ENCODE measurements around the gene IL17RB.

Gene IL17RB

DNA sequence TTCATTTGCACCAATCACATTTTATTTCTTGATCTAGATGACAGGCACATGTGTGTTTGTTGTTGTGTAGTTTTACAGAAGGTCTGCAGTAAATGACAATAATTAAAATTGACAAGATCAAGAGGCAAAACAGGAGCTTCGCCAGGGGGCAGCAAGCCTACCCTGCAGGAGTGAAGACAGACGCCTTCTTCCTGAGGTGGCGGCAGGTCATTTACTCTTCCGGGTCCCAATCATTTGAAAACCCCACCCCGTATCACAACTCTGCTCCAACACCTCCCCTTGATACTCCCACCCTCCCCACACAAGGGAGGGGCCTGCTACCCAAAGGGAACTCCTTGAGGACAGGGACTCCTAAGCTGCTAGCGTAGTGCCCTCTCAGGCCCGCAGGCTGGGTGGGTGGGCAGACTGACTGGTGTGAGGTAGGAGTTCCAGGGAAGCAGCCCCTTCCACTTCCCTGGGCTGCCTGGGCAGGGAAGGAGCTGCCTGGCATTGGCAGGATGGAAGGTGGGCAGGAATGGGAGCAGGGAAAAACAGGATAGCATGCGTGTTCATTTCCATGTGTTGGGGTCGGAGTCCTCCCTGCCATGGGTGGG lies 13.2 kb upstream of the IL17RB start:
- no peak for DNase-seq (ENCODE audit: low read depth)

DNA sequence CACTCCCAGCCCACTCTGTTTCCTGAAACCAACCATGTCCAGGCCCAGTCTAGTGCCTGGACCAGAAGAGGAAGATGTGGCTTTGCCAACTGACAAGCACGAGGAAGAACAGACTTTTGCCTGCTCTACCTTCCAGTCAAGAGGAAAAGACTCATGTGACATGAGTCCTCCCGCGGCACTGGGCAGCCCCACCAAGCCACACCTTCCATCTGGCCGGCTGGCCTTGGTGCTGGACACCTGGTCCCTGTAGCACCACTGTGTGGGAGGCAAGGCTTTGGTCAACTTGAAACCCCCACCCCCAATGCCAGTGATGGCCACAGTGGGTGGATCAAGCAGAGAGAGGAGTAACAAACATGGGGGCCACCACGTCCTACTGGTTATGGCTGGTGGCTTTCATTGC lies 12.7 kb upstream of the IL17RB start:
- no peak for DNase-seq (ENCODE audit: low read depth)

GRCh38 chr3:53834429-53835095 lies 11.8 kb upstream of the IL17RB start:
- no peak for DNase-seq (ENCODE audit: low read depth)

DNA sequence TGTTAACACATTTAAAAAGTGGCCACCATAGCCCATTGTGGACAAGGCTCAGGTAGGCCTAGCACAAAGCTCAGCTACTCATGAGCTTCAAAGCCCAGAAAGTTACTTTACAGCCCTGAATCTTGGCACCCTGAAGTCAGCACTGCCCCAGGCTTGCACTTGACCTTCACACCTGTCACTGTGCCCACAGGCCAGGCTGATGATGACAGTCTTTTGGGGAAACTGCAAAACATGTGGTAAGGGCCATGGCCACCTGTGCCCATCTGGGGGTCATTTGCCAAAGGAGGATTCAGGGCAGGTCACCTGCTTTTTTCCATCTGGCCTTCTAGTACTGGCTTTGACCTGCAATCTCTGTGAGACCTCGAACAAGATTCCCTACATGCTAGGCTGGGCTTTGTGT lies 11.1 kb upstream of the IL17RB start:
- no peak for DNase-seq (ENCODE audit: low read depth)

DNA sequence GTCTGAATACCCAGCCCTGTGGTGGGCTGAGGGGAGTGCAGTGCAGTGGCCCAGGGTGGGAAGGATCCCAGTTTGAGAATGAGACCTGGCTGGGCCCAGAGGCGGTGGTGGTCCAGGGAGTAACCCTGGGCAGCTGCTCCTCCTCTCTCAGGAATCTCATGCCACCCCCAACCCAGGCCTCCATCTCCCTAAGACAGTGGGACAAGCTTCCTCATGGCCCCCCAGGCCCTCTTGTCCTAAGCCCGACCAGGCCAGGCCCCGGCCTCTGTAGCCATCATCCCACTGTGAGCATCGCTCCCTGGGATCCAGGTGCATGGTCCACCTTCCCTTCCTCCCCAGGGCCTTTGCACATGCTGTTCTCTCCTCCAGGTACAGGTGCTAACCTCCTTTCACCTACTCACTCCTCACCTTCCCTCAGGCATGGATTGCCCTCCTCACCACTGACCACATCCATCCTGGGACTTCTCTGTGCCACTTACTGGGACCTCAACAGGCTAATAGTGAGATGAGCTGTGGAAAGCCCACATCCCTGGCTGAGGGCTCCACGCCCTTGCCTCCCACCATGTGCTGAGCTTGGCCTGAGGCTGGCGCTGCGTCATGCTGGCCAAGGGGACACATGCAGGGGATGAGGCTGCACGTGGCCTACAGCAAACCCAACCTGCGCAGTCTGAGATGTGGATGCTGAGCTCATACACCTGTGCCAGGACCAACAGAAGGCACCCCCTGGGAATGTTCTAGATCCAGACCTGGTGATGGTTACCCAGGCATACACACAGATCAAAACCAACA lies 10.1 kb upstream of the IL17RB start:
- DNase-seq (ENCODE audit: low read depth), result no peak

- DNase-seq (ENCODE audit: low read depth), result no peak
Measured at GRCh38 chr3:53837331-53837730, 9.0 kb upstream of the IL17RB start.

DNA sequence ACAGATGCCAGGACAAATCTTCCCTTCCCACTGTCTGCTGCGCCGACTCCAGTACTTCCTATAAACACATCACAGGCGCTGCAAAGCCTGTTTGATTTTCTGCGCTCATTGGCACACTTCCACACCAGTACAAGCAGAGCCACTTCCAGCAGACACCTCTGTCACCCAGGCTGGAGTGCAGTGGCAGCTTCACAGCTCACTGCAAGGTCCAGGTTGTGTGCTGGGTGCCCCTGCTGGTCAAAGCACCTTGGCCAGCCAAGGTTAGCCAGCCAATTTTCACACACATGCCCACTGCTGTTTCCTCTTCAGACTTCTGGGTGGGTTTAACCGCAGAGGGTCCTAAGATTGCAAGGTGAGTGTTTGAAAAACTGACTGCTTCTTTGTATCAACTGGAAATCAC lies 5.1 kb upstream of the IL17RB start:
- DNase-seq (ENCODE audit: low read depth), result no peak

DNA sequence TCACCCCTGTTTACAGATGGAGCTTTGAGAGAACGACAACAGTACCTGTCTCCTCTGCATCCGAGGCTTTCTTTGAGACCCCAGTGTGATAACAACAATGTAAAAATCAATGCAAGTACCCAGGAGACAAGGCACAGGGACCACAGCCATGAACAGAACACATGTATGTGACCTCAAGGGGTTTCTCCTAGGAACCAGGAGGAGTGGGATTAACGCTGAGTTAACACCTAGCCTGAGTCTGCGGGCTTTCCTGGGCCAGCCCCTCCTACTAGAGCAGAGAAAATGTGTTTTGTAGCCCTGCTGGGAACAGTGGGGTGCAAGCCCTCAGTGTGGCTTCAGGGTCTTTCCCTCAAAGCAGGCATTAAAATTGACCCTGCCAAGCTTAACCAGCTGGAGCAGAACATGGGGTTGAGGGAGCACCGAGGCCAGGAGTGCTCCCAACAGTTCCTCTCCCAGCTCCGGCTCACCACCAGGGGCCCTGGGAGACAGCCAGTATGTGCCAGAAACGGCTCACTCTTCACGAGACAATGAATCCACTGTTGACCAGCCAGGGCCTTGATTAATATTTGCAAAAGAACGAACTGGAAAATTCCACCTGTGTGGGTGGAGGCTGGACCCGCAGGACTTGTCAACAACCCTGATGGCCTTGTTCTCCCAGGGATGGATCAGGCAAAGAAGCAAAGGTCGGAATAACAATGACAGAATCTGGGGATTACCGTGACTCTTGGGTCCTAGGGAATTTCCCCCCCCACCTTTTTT lies 3.8 kb upstream of the IL17RB start:
- no peak for DNase-seq (ENCODE audit: low read depth)

GRCh38 chr3:53843195-53844177 lies 2.9 kb upstream of the IL17RB start:
- DNase-seq (ENCODE audit: low read depth), result no peak

- DNase-seq (ENCODE audit: low read depth), result no peak
Measured at GRCh38 chr3:53844262-53845102, 1.9 kb upstream of the IL17RB start.

- no peak for DNase-seq (ENCODE audit: low read depth)
Measured at GRCh38 chr3:53845103-53845880, 1.1 kb upstream of the IL17RB start.

DNA sequence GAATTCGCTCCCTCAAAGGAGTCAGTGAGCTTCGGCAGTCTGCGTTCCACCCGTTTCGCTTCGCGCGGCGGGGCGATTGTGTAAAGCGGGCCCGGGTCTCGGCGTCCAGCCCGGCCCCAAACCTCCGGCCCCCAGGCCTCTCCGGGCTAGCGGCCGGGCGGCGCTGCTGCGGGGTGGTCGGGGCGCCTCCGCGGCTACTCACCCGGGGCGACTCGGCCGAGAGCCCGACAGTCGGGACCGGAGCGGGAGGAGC lies 561 bp upstream of the IL17RB start:
- DNase-seq (ENCODE audit: low read depth), result no peak

GRCh38 chr3:53846851-53847155 lies 435 bp downstream of the IL17RB start:
- DNase-seq (ENCODE audit: low read depth), result no peak

DNA sequence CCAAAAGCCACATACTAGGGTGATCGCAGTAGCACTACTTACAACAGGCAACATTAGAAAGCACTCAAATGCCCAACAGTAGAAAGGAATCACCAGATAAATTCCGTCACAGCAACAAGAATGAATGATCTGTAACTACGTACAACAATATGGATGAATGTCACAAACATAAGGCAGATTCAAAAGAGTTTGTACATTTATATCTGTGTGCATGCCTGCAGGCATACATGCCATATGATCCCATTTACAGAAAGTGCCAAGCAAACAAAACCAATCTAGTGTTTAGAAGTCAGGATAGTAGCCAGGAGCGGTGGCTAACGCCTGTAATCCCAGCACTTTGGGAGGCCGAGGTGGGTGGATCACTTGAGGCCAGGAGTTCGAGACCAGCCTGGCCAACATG lies 3.5 kb downstream of the IL17RB start:
- DNase-seq (ENCODE audit: low read depth), result no peak

DNA sequence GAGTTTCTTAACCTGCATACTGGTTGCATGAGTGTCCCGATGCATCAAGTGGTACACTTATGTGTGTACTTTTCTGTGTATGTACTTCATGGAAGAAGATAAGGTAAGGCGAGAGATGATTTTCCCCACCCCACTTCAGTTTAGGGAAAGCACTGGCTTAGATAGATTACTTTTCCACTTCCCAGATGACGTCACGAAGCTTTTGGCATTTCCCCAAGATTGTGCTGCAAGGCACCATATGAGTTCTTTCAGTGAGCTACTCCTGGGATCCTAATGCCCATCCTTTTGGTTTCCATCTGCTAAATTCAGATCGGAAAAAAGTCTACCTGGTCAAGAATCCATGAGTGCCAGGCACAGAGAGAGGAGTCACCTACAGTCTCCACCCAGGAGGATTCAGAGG lies 4.5 kb downstream of the IL17RB start:
- peak; percentile 16 for DNase-seq (ENCODE audit: low read depth)

- DNase-seq (ENCODE audit: low read depth), result no peak
Measured at GRCh38 chr3:53856964-53857363, 10.6 kb downstream of the IL17RB start.

DNA sequence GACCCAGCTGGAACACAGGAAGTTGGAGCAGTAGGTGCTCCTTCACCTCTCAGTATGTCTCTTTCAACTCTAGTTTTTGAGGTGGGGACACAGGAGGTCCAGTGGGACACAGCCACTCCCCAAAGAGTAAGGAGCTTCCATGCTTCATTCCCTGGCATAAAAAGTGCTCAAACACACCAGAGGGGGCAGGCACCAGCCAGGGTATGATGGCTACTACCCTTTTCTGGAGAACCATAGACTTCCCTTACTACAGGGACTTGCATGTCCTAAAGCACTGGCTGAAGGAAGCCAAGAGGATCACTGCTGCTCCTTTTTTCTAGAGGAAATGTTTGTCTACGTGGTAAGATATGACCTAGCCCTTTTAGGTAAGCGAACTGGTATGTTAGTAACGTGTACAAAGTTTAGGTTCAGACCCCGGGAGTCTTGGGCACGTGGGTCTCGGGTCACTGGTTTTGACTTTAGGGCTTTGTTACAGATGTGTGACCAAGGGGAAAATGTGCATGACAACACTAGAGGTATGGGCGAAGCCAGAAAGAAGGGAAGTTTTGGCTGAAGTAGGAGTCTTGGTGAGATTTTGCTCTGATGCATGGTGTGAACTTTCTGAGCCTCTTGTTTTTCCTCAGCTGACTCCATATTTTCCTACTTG lies 11.9 kb downstream of the IL17RB start:
- no peak for DNase-seq (ENCODE audit: low read depth)

GRCh38 chr3:53859178-53859577 lies 12.8 kb downstream of the IL17RB start:
- DNase-seq (ENCODE audit: low read depth), result no peak

GRCh38 chr3:53860196-53860595 lies 13.8 kb downstream of the IL17RB start:
- no peak for DNase-seq (ENCODE audit: low read depth)

DNA sequence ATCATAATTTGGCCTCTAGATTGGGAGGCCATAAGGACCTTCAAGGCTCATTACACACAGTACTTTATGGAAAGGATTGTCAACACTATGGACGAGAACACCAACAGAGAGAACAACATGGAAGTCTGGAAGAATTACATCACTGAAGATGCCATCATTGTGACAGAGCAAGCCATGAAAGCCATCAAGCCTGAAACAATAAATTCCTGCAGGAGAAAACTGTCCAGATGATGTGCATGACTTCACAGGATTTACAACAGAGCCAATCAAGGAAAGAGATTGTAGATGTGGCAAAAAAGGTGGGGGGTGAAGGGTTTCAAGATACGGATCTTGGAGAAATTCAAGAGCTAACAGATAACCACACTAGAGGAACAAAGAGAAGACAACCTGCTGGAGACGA lies 15.9 kb downstream of the IL17RB start:
- DNase-seq (ENCODE audit: low read depth), result no peak

All from GM04504 (cell line).